ENCODE measurements around the gene TMEM229A.

DNA sequence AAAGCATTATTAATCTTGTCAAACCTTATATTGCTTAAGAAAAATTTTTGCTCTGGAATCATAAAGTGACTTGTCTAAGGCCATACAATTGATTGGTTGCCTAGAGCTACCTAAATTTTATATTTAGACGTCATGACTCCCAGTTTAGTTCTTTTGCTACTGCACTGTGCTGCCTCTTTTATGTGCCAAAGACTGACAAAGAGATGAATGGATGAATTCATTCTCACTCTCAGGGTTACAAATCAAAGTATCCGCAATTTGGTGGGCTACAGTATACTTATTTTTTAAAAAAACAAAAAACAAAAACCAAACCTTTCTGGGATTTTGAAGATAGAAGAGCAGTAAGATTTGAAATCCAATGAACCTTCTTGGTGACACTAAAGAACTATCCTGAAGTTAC is 27.7 kb upstream of the TMEM229A start:
- TF ChIP-seq, protein P1, sequence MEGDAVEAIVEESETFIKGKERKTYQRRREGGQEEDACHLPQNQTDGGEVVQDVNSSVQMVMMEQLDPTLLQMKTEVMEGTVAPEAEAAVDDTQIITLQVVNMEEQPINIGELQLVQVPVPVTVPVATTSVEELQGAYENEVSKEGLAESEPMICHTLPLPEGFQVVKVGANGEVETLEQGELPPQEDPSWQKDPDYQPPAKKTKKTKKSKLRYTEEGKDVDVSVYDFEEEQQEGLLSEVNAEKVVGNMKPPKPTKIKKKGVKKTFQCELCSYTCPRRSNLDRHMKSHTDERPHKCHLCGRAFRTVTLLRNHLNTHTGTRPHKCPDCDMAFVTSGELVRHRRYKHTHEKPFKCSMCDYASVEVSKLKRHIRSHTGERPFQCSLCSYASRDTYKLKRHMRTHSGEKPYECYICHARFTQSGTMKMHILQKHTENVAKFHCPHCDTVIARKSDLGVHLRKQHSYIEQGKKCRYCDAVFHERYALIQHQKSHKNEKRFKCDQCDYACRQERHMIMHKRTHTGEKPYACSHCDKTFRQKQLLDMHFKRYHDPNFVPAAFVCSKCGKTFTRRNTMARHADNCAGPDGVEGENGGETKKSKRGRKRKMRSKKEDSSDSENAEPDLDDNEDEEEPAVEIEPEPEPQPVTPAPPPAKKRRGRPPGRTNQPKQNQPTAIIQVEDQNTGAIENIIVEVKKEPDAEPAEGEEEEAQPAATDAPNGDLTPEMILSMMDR (IDR thresholded peaks at IDR 0.05 in 2 of 3, conservative IDR thresholded peaks at IDR 0.05 in 1 of 3; ENCODE audit: insufficient read depth in 2 of 3, low read depth in 1 of 3, low read length in 3 of 3) = no peak
- TF ChIP-seq SNRNP70 (optimal IDR thresholded peaks at IDR 0.05; ENCODE audit: low read depth, low read length) = no peak
- TF ChIP-seq MXI1 (IDR thresholded peaks at IDR 0.05; ENCODE audit: low read depth, low read length) = no peak
- TF ChIP-seq ZNF354B (CRISPR knock-in tag; IDR thresholded peaks at IDR 0.05) = no peak
- TF ChIP-seq ZNF584 (CRISPR knock-in tag; IDR thresholded peaks at IDR 0.05; ENCODE audit: low read depth) = no peak
- no peak for TF ChIP-seq FOXA3 (CRISPR knock-in tag; conservative IDR thresholded peaks at IDR 0.05 in 1 of 2, IDR thresholded peaks at IDR 0.05 in 1 of 2)
- no peak for TF ChIP-seq YY1 (IDR thresholded peaks at IDR 0.05; ENCODE audit: borderline replicate concordance in 1 of 3, control insufficient read depth in 1 of 3, extremely low read depth in 1 of 3, insufficient read depth in 3 of 3, insufficient read length in 1 of 3, insufficient replicate concordance in 2 of 3, low read depth in 1 of 3, low read length in 2 of 3)
- TF ChIP-seq, protein P2, sequence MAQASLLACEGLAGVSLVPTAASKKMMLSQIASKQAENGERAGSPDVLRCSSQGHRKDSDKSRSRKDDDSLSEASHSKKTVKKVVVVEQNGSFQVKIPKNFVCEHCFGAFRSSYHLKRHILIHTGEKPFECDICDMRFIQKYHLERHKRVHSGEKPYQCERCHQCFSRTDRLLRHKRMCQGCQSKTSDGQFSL (CRISPR knock-in tag; IDR thresholded peaks at IDR 0.05) = no peak
- TF ChIP-seq, protein P2 (tag; IDR thresholded peaks at IDR 0.05) = no peak
